ENCODE data around the gene NIPAL4. TPM values are rescaled to one million over a fixed set of nuclear protein-coding genes. Genes with fewer than 3 reads are reported as not detected.

NIPAL4 gene
- total RNA-seq, 2 experiments from 2014 or later = 0.05 to 0.10 TPM

DNA sequence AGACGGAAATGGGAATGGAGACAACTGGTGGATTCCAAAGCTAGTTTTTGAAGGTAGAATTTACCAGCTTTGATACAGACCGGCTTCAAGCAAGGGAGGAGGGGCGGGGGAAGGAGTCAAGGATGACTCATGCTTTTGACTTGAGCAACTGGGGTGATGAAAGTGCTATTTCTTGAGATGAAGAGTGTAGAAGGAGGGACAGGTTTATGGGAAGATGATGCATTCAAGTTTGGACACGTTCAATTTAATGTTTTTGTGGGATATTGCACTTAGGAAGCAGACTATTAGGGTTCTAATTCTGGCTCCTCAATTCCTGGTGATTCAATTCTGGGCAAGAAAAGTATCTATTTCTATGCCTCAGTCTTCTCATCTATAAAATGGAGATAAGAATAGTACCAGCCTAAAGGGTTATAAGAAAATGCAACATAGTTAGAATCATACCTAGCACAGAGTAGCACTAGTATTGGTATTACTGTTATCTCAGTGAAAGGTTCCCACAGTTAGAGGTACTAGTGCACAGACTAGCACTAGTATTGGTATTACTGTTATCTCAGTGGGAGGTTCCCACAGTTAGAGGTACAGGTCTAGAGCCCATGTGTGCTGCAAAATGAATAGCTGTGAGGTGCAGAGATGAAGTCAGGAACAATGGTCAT is 4.6 kb downstream of the NIPAL4 start:
- CTCF ChIA-PET = interaction anchor here (1.1 to 3.2 kb wide), 3 partner anchors 9 to 136 kb away, joined by 4 to 11 read pairs (median 7); no protein-coding TSS in a partner anchor
- H3K4me1 Mint-ChIP-seq = peaks cover 41% of the 10 kb centered on the region
- peaks cover 8% of the 10 kb centered on the region for H3K36me3 Mint-ChIP-seq (ENCODE audit: low read depth)
- peak overlapping the region; percentile 57 for H3K27ac Mint-ChIP-seq
- H3K27me3 Mint-ChIP-seq = peaks cover 16% of the 10 kb centered on the region
- DNase-seq = peak; percentile 67
- POLR2A ChIA-PET = interaction anchor here (0.6 to 1.4 kb wide), 4 partner anchors 14 to 113 kb away, joined by 3 read pairs; no protein-coding TSS in a partner anchor
- no peaks in the 10 kb centered on the region for H3K9me3 Mint-ChIP-seq
- H3K4me3 Mint-ChIP-seq = no peak overlapping the region

DNA sequence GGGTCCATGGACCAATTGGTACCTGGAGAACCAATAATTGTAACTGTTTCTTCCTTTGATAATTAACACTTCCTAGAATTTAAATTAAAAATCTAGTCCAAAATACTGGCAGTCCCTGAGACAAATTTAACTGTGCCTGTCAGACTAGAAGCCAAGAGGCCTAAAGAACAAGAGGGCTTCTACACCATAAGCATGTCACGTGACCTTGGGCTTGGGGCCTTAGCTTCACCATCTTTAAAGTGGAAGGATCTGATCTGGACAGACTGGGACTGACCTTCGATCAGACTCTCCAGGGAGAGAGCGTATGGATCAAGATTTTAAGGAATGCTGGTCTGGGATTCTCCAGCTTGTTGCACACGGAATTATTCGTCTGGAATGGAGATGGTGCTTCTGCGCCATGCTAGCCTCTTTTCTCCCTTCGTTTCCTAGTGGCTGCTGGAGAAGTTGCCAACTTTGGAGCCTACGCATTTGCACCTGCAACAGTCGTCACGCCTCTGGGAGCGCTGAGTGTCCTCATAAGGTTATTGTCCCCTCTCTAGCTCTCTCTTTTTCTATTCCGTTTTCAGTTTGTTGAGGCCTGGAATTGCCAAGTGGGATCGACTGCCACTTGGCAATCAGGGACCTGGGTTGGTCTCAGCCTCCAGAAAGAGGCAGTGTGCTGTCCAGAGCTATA is 8.4 kb downstream of the NIPAL4 start:
- DNase-seq = no peak
- POLR2A ChIA-PET = no interaction called here
- no peaks in the 10 kb centered on the region for H3K27me3 Mint-ChIP-seq
- H3K4me1 Mint-ChIP-seq = peaks cover 34% of the 10 kb centered on the region
- CTCF ChIA-PET = interaction anchor here (1.0 to 3.1 kb wide), 7 partner anchors 9 to 275 kb away, joined by 3 to 13 read pairs (median 3); partner anchors contain the start of gene LSM11
- H3K36me3 Mint-ChIP-seq (ENCODE audit: low read depth) = peaks cover 22% of the 10 kb centered on the region
- H3K4me3 Mint-ChIP-seq = no peak overlapping the region
- no peaks in the 10 kb centered on the region for H3K9me3 Mint-ChIP-seq
- H3K27ac Mint-ChIP-seq = no peak overlapping the region

DNA sequence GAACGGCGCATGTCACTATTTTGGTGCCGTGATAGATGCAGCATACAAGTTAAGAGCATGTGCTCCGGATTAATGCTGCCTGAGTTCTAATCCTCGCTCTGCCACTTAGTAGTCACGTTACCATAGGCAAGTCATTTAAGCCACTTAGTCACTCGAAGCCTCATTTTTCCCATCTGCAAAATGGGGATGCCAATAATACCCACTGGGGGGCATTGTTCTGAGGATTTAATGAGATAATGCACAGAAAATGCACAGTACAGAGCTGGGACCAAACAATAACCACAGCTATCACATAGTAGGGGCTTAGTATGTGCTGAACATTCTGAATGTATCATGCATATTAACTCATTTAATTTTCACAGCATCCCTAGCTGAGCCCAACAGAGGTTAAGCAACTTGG is 9.1 kb downstream of the NIPAL4 start:
- no peak overlapping the region for H3K27ac Mint-ChIP-seq
- ChIA-PET POLR2A (no interaction called here), CTCF (interaction anchor here (0.5 to 3.1 kb wide), 10 partner anchors 9 to 376 kb away, joined by 3 to 13 read pairs (median 3); partner anchors contain the start of gene LSM11)
- H3K4me3 Mint-ChIP-seq = no peak overlapping the region
- peaks cover 25% of the 10 kb centered on the region for H3K36me3 Mint-ChIP-seq (ENCODE audit: low read depth)
- no peak for DNase-seq
- no peaks in the 10 kb centered on the region for H3K27me3 Mint-ChIP-seq
- H3K9me3 Mint-ChIP-seq = no peaks in the 10 kb centered on the region
- H3K4me1 Mint-ChIP-seq = peaks cover 27% of the 10 kb centered on the region

DNA sequence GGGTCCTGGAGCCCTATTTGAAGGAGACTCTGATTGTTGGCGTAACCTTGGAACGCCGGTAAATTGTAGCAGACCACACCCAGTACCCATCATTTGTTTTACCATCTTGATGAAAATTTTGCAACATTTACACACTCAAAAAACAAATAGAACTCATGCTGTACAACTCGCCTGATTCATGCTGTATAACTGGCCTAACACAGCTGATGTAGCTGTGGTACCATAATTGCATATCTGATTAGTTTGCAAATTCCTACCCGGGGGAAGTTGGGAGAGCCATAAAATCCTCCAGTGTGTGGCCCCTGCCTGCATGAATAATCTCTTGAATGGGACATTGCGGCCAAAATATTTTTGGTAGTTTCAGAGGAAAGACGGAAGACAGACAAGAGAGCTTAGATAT is 9.7 kb downstream of the NIPAL4 start:
- ChIA-PET POLR2A (interaction anchor here (1.5 kb wide), 1 partner anchor 10 kb away, joined by 5 read pairs; the partner anchor contains the start of gene NIPAL4), CTCF (interaction anchor here (0.5 to 3.1 kb wide), 11 partner anchors 8 to 377 kb away, joined by 3 to 13 read pairs (median 3); partner anchors contain the start of gene LSM11)
- peaks cover 29% of the 10 kb centered on the region for H3K36me3 Mint-ChIP-seq (ENCODE audit: low read depth)
- no peak overlapping the region for H3K4me3 Mint-ChIP-seq
- no peaks in the 10 kb centered on the region for H3K27me3 Mint-ChIP-seq
- no peak for DNase-seq
- no peaks in the 10 kb centered on the region for H3K9me3 Mint-ChIP-seq
- peaks cover 21% of the 10 kb centered on the region for H3K4me1 Mint-ChIP-seq
- H3K27ac Mint-ChIP-seq = no peak overlapping the region

DNA sequence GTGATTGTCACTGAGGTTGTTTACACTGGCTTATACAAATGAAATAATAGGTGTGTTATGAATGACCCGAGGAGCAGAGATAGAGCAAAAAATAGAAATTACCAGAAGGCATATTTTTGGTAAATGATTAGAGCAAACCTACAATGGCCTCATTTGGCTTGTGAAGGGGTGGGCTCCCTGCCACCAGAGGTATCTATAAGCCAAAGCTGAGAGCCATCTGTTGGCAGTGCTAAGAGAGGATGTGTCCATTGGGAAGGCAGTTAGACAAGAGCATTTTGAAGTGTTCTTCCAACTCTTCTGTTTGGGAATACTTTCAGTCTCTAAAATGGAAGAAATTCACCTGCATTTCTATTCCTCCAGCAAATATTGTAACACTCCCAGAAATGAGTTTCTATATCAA is 10.6 kb downstream of the NIPAL4 start:
- Mint-ChIP-seq H3K27ac (peak overlapping the region; percentile 44), H3K27me3 (no peaks in the 10 kb centered on the region), H3K4me3 (no peak overlapping the region), H3K36me3 (ENCODE audit: low read depth) (peaks cover 39% of the 10 kb centered on the region), H3K4me1 (peaks cover 13% of the 10 kb centered on the region), H3K9me3 (no peaks in the 10 kb centered on the region)
- DNase-seq = no peak
- POLR2A ChIA-PET = interaction anchor here (1.5 kb wide), 1 partner anchor 11 kb away, joined by 5 read pairs; the partner anchor contains the start of gene NIPAL4
- CTCF ChIA-PET = interaction anchor here (0.9 to 2.4 kb wide), 12 partner anchors 8 to 292 kb away, joined by 3 to 33 read pairs (median 4); partner anchors contain the start of gene NIPAL4

DNA sequence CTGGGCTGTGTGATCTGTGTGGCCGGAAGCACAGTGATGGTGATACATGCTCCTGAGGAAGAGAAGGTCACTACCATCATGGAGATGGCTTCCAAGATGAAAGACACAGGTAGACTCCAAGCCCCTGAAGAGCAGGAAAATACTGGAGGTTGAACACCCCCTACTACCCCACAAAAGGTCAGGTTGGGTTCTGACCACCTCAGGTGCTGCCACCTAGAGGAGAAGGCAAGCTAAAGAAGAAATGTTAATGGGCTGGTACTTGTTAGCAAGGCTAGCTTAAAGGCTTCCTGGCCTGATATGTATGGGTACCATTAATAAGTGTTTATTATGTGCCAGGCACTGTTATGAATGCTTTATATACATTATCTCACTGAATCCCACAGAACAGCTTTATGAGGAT is 11.7 kb downstream of the NIPAL4 start:
- Mint-ChIP-seq H3K36me3 (ENCODE audit: low read depth) (peaks cover 40% of the 10 kb centered on the region), H3K27ac (no peak overlapping the region), H3K27me3 (no peaks in the 10 kb centered on the region), H3K4me1 (peaks cover 4% of the 10 kb centered on the region), H3K9me3 (no peaks in the 10 kb centered on the region), H3K4me3 (no peak overlapping the region)
- no peak for DNase-seq
- POLR2A ChIA-PET = no interaction called here
- CTCF ChIA-PET = interaction anchor here (0.6 to 2.4 kb wide), 35 partner anchors 9 to 454 kb away, joined by 3 to 33 read pairs (median 4); partner anchors contain the start of genes LSM11, NIPAL4 and THG1L

DNA sequence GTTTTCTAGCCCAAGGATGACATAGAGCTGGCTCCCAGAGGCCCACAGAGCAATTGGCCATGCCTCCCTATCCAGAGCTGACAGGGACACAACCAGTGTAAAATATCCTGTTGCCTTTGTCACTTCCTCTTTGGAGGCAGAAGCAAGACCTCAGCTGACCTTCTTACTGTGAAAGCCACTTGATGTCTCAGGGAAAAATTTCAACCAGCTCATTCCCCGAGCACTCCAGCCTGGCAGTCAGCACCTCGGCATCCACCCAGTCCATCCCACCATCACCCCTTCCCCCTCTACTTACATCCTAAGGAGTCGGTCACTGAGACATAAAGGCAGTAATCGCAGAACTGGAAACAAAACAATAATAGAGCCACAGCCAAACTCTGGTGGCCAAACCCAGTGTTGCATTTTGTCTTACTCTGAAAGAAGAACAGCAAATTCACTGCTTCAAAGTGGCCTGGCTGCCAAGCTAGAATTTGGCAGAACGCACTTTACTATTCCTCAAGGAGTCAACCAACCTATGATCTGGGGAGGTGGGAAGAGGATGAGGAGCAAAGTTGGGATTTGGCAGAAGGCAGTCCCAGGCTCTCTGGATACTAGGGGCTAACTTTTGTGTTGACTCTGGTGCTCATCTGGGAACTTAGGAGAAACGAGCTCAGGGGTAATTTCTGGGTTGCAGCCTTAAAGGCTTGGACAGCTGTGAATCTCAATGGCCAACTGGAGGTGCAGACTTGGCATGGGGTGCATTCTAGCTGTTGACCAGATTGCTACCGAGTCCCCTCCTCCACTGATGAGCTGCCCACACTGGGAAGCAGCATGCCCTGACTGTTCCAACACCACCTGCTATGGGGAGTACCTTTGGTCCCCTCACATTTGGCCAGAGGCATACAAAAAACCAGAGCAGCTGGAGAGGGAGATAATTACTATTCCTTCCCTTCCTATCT is 13.6 kb downstream of the NIPAL4 start:
- Mint-ChIP-seq H3K36me3 (ENCODE audit: low read depth) (peaks cover 59% of the 10 kb centered on the region), H3K4me3 (no peak overlapping the region), H3K9me3 (no peaks in the 10 kb centered on the region), H3K27me3 (no peaks in the 10 kb centered on the region), H3K4me1 (peaks cover 19% of the 10 kb centered on the region), H3K27ac (no peak overlapping the region)
- ChIA-PET POLR2A (interaction anchor here (0.6 to 1.3 kb wide), 3 partner anchors 20 to 117 kb away, joined by 3 read pairs; no protein-coding TSS in a partner anchor), CTCF (interaction anchor here (1.2 to 1.5 kb wide), 2 partner anchors 9 to 270 kb away, joined by 4 to 6 read pairs; partner anchors contain the start of gene LSM11)
- no peak for DNase-seq

DNA sequence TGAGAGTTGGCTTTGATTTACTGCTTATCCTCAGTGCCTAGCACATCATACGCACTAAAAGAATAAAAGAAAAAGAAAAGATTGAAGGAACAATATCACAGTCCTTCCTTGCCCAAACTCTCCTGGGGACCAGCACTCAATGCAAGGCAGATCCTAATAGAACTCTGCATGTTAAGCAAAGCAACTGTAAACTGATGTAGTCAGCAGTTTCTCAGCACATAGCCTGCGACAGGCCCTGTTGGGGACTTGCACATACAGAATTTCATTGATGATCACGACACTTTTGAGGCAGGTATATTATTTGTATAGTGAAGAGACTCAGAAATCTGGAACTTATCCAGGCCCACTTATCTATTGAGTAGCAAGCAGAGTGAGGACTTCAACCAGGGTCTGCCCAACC is 15.4 kb downstream of the NIPAL4 start:
- no peak overlapping the region for H3K4me3 Mint-ChIP-seq
- H3K36me3 Mint-ChIP-seq (ENCODE audit: low read depth) = peaks cover 73% of the 10 kb centered on the region
- H3K27ac Mint-ChIP-seq = no peak overlapping the region
- no peak for DNase-seq
- CTCF ChIA-PET = interaction anchor here (1.1 kb wide), 1 partner anchor 17 kb away, joined by 4 read pairs; no protein-coding TSS in a partner anchor
- H3K4me1 Mint-ChIP-seq = peaks cover 37% of the 10 kb centered on the region
- POLR2A ChIA-PET = no interaction called here
- no peaks in the 10 kb centered on the region for H3K27me3 Mint-ChIP-seq
- H3K9me3 Mint-ChIP-seq = no peaks in the 10 kb centered on the region

DNA sequence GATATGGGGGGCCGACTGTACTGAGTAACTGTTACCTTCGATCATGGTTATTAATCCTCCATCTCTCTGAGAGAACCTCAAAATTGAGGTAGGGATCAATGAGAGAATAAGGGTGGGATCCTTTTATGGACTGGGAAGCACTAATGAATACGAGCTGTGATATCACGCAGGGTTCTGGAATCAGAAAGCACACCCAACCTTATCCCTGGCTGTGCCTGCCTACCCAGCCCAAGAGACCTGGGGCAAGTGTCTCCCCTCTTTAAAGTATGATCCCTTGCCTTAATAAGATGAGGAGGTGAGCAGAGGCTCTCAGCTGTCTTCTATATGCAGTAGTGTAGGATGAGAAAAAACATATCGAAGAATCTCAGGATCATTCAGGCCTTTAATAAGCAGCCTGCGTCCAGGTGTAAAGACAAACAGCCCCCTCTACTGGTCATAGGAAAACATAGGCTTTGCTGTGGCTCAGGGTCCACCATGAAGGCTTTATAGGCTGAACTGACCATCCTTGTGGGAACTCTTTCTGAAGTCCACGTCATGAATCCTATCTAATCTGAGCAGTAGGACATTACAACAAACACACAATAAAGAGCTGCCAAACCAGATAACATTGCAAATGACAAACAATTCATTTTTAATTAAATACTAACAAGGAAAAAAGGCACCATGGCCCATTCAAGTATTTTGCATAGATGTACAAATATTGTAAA is 16.8 kb downstream of the NIPAL4 start:
- ChIA-PET CTCF (interaction anchor here (1.1 to 1.5 kb wide), 7 partner anchors 36 to 267 kb away, joined by 3 to 7 read pairs (median 3); partner anchors contain the start of gene LSM11), POLR2A (interaction anchor here (1.5 to 1.6 kb wide), 2 partner anchors 10 to 12 kb away, joined by 3 to 5 read pairs; no protein-coding TSS in a partner anchor)
- H3K27ac Mint-ChIP-seq = peak overlapping the region; percentile 24
- peaks cover 49% of the 10 kb centered on the region for H3K4me1 Mint-ChIP-seq
- DNase-seq = no peak
- H3K27me3 Mint-ChIP-seq = no peaks in the 10 kb centered on the region
- H3K4me3 Mint-ChIP-seq = no peak overlapping the region
- H3K36me3 Mint-ChIP-seq (ENCODE audit: low read depth) = peaks cover 86% of the 10 kb centered on the region
- H3K9me3 Mint-ChIP-seq = no peaks in the 10 kb centered on the region

DNA sequence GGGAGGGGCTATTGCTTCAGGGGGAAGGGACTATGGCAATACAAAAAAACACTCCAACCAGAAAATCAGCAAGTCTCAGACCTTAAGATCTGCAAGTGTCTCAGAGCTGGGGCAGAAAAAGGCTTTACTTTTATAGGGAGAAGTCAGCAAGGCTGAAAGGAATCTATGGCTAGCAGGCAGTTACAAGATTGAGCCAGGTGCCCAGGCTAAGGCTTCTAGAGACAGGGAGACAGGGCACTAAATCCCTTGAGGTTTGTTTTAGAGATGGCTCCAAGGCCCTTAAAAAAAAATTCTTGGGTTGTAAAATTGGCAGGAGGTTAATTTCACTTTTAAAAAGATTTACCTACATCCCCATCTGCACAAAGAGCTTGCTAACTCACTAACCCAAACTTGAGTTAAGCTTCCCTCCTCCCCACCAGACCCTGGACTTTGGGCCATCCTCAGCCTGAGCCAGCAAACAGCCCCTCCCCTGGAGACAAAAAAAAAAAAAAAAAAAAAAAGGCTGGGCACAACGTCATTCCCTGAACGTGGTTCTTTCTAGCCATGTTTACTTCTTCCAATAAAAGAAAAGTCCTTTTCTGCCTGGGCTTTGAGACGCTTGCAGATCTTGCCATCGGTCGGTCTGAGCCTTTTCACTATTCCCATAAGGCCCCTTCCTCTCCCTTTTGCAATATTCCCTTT is 17.9 kb downstream of the NIPAL4 start:
- Mint-ChIP-seq H3K36me3 (ENCODE audit: low read depth) (peaks cover 88% of the 10 kb centered on the region), H3K27ac (peak overlapping the region; percentile 75), H3K4me3 (no peak overlapping the region), H3K4me1 (peaks cover 58% of the 10 kb centered on the region), H3K27me3 (no peaks in the 10 kb centered on the region), H3K9me3 (no peaks in the 10 kb centered on the region)
- ChIA-PET CTCF (interaction anchor here (0.8 to 1.5 kb wide), 4 partner anchors 9 to 1793 kb away, joined by 3 to 7 read pairs (median 3); partner anchors contain the start of gene LSM11), POLR2A (interaction anchor here (1.2 to 1.6 kb wide), 3 partner anchors 11 to 49 kb away, joined by 3 to 5 read pairs (median 3); no protein-coding TSS in a partner anchor)
- no peak for DNase-seq

DNA sequence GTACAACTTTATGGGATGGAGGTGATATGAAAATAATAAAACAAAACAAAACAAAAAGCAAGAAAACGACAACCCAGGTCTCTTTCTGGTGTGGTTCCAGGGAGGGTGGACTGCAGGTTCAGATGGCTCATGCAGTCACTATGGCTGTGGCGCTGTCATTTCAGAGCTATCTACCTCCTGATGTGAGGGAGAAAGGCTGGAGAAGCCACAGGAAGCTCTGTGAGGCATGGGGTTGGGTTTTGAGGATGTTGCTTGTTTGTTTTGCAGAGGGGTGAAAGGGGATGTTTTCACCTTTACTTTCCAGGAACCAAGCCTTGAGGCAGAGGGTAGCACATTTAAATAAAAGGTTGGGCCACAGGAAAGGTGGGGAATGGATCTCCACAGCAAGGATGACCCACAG is 18.7 kb downstream of the NIPAL4 start:
- H3K4me1 Mint-ChIP-seq = peaks cover 58% of the 10 kb centered on the region
- CTCF ChIA-PET = interaction anchor here (0.7 to 2.1 kb wide), 4 partner anchors 9 to 265 kb away, joined by 3 to 7 read pairs (median 5); partner anchors contain the start of gene LSM11

More for the DNA sequence above, 18.7 kb downstream of the NIPAL4 start:
- DNase-seq = peak; percentile 31
- POLR2A ChIA-PET = interaction anchor here (1.2 to 2.2 kb wide), 3 partner anchors 15 to 48 kb away, joined by 3 to 6 read pairs (median 3); no protein-coding TSS in a partner anchor
- peak overlapping the region; percentile 13 for H3K4me3 Mint-ChIP-seq
- H3K36me3 Mint-ChIP-seq (ENCODE audit: low read depth) = peaks cover 88% of the 10 kb centered on the region
- H3K9me3 Mint-ChIP-seq = no peaks in the 10 kb centered on the region
- H3K27me3 Mint-ChIP-seq = no peaks in the 10 kb centered on the region
- H3K27ac Mint-ChIP-seq = peak overlapping the region; percentile 75

Data from activated CD4-positive, alpha-beta memory T cell treated with anti-CD3 and anti-CD28 coated beads, Interleukin-2, amount 10 ng/mL, durations not matched to agents 7 days and 5 days (primary cell).